ENCODE measurements around the gene HEXD.
"Not testable (repeated sequence)": the region's sequence is repeated elsewhere in the genome, so short reads cannot be mapped to it uniquely, and the experiment has no call there.

The HEXD gene

GRCh38 chr17:82418001-82418986 is at the start of gene HEXD, which contains the start of gene OGFOD3:
Gene HEXD, plus strand, starts transcription at chr17:82418347. Its CDS starts 1,453 bp downstream, at chr17:82419800.
Gene OGFOD3, minus strand, starts transcription at chr17:82418586. Its CDS starts 101 bp downstream, at chr17:82418485.
- TF ChIP-seq CTCF (conservative IDR thresholded peaks at IDR 0.05; ENCODE audit: low read depth) = no peak
- ChIA-PET CTCF (interaction anchor here (0.7 to 1.1 kb wide), 2 partner anchors 34 to 130 kb away, joined by 4 to 6 read pairs; no protein-coding TSS in a partner anchor), POLR2A (ENCODE audit: low non-redundant PET) (interaction anchor here (0.6 kb wide), 1 partner anchor 172 kb away, joined by 3 read pairs; no protein-coding TSS in a partner anchor)
- H3K27ac ChIP-seq = peak within 1 kb of the TSS; percentile 85
- DNase-seq (ENCODE audit: low spot score) = peak; percentile 99

- H3K27ac ChIP-seq = no peak overlapping the region
- CTCF ChIA-PET = interaction anchor here (0.5 kb wide), 1 partner anchor 12 kb away, joined by 3 read pairs; no protein-coding TSS in a partner anchor
- no peak for DNase-seq (ENCODE audit: low spot score)
- no peak for TF ChIP-seq CTCF (conservative IDR thresholded peaks at IDR 0.05; ENCODE audit: low read depth)
- POLR2A ChIA-PET (ENCODE audit: low non-redundant PET) = no interaction called here
These were observed 48.9 kb upstream of the HEXD start for GRCh38 chr17:82369211-82369610.

- ChIA-PET CTCF (interaction anchor here (0.6 to 1.0 kb wide), 3 partner anchors 8 to 15 kb away, joined by 3 to 5 read pairs (median 3); no protein-coding TSS in a partner anchor), POLR2A (ENCODE audit: low non-redundant PET) (no interaction called here)
- TF ChIP-seq CTCF (conservative IDR thresholded peaks at IDR 0.05; ENCODE audit: low read depth) = no peak
- no peak overlapping the region for H3K27ac ChIP-seq
- DNase-seq (ENCODE audit: low spot score) = no peak
These were observed 47.4 kb upstream of the HEXD start for GRCh38 chr17:82370471-82371332.

GRCh38 chr17:82371333-82372248 is 46.6 kb upstream of the HEXD start, which contains the start of gene UTS2R:
Gene UTS2R, plus strand, starts transcription at chr17:82371765. Its CDS starts 2,560 bp downstream, at chr17:82374325.
- TF ChIP-seq CTCF (conservative IDR thresholded peaks at IDR 0.05; ENCODE audit: low read depth) = no peak
- DNase-seq (ENCODE audit: low spot score) = no peak
- ChIA-PET POLR2A (ENCODE audit: low non-redundant PET) (no interaction called here), CTCF (interaction anchor here (0.6 to 1.0 kb wide), 3 partner anchors 9 to 16 kb away, joined by 3 to 5 read pairs (median 3); no protein-coding TSS in a partner anchor)
- no peak within 1 kb of the TSS for H3K27ac ChIP-seq

GRCh38 chr17:82372249-82373071 is 45.7 kb upstream of the HEXD start:
- CTCF ChIA-PET = interaction anchor here (0.8 to 1.0 kb wide), 2 partner anchors 12 kb away, joined by 3 read pairs; no protein-coding TSS in a partner anchor
- no peak for TF ChIP-seq CTCF (conservative IDR thresholded peaks at IDR 0.05; ENCODE audit: low read depth)
- no peak overlapping the region for H3K27ac ChIP-seq
- POLR2A ChIA-PET (ENCODE audit: low non-redundant PET) = no interaction called here
- DNase-seq (ENCODE audit: low spot score) = no peak

GRCh38 chr17:82373072-82373452 is 45.1 kb upstream of the HEXD start:
- POLR2A ChIA-PET (ENCODE audit: low non-redundant PET); H3K27ac ChIP-seq; DNase-seq (ENCODE audit: low spot score): not testable (repeated sequence)
- CTCF ChIA-PET = interaction anchor here (0.8 kb wide), 1 partner anchor 11 kb away, joined by 3 read pairs; no protein-coding TSS in a partner anchor
